ENCODE data around the gene F13A1.
"Not testable (repeated sequence)": the region's sequence is repeated elsewhere in the genome, so short reads cannot be mapped to it uniquely, and the experiment has no call there.

Gene F13A1

DNA sequence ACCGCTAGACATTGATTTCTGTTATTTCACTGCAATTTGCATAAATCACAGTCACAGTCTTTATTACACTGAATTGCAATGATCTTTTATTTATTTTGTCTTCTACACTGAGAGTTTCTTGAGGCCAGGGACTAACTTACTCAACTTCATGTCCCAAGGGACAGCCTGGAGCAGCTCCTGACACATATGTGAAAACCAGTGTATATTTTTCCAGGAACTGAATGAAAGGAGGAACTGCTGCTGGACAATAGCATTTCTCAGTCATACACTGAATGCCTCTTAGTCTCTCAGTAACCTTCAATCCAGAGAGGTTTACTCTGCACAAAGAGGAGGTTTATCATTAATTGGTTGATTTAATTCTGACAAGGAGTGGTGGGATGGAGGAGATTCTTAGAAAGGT lies 5.9 kb downstream of the F13A1 start:
- Histone ChIP-seq H3K27me3 (ENCODE audit: insufficient read depth, low read length) (no peaks in the 10 kb centered on the region), H3K9me2 (ENCODE audit: low read depth, low read length) (no peaks in the 10 kb centered on the region), H3K36me3 (ENCODE audit: insufficient read depth, low read length) (no peaks in the 10 kb centered on the region), H3K9me3 (ENCODE audit: low read length) (no peaks in the 10 kb centered on the region), H3K9ac (ENCODE audit: low read length) (no peak overlapping the region), H3K27ac (ENCODE audit: low read depth, low read length, poor library complexity, severe bottlenecking) (peak overlapping the region; percentile 18), H4K20me1 (ENCODE audit: insufficient read depth, low read length) (no peaks in the 10 kb centered on the region), H3K4me2 (ENCODE audit: low read length) (no peak overlapping the region), H3K4me1 (ENCODE audit: insufficient read depth, low read length, severe bottlenecking) (peaks cover 56% of the 10 kb centered on the region), H3K79me2 (ENCODE audit: insufficient read depth, low read length) (no peaks in the 10 kb centered on the region), H2AFZ (ENCODE audit: low read length) (no peak overlapping the region), H3F3A (ENCODE audit: insufficient read depth, low read length) (0 out of 2 replicates have a peak, but pooled peaks cover 4% of the 10 kb centered on the region), H3K4me3 (ENCODE audit: low read depth, low read length, poor library complexity, severe bottlenecking) (no peak overlapping the region)
- TF ChIP-seq, protein P1, sequence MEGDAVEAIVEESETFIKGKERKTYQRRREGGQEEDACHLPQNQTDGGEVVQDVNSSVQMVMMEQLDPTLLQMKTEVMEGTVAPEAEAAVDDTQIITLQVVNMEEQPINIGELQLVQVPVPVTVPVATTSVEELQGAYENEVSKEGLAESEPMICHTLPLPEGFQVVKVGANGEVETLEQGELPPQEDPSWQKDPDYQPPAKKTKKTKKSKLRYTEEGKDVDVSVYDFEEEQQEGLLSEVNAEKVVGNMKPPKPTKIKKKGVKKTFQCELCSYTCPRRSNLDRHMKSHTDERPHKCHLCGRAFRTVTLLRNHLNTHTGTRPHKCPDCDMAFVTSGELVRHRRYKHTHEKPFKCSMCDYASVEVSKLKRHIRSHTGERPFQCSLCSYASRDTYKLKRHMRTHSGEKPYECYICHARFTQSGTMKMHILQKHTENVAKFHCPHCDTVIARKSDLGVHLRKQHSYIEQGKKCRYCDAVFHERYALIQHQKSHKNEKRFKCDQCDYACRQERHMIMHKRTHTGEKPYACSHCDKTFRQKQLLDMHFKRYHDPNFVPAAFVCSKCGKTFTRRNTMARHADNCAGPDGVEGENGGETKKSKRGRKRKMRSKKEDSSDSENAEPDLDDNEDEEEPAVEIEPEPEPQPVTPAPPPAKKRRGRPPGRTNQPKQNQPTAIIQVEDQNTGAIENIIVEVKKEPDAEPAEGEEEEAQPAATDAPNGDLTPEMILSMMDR (IDR thresholded peaks at IDR 0.05; ENCODE audit: low read length), result no peak
- no peak for TF ChIP-seq EZH2 (IDR thresholded peaks at IDR 0.05; ENCODE audit: borderline replicate concordance, low read length)

DNA sequence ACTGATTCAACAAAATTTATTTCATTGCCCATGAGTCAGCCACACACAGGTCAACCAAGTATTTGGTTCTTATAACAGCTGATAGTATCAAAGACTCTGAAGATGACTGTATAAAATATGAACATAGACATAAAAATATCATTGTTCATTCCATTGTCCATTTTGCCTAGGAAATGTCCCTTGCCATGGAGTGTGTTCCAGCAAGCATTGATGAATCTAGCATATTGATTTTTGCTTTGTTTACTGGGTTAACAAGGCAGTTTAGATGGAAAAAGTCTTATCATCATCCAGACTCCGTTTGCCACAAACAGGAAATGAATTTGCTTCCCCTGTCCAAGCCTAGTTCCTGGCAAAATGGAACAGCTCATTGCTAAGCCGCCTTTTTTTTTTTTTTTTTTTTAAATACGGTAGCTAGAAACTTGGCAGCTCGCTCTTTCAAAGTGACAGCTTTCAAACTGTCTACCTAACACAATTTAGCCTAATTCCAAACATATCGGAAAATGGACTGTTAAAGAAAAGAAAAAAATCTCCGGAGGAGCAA lies 7.5 kb downstream of the F13A1 start:
- TF ChIP-seq, protein P1 (IDR thresholded peaks at IDR 0.05; ENCODE audit: low read length), result no peak
- TF ChIP-seq EZH2 (IDR thresholded peaks at IDR 0.05; ENCODE audit: borderline replicate concordance, low read length), result no peak
- no peaks in the 10 kb centered on the region for H3F3A ChIP-seq (ENCODE audit: insufficient read depth, low read length)
- H3K4me2 ChIP-seq (ENCODE audit: low read length), result no peak overlapping the region
- H3K4me3 ChIP-seq (ENCODE audit: low read depth, low read length, poor library complexity, severe bottlenecking), result no peak overlapping the region
- no peak overlapping the region for H3K9ac ChIP-seq (ENCODE audit: low read length)
- peaks cover 47% of the 10 kb centered on the region for H3K4me1 ChIP-seq (ENCODE audit: insufficient read depth, low read length, severe bottlenecking)
- no peaks in the 10 kb centered on the region for H3K27me3 ChIP-seq (ENCODE audit: insufficient read depth, low read length)
- no peak overlapping the region for H2AFZ ChIP-seq (ENCODE audit: low read length)
- no peaks in the 10 kb centered on the region for H3K9me2 ChIP-seq (ENCODE audit: low read depth, low read length)
- H3K27ac ChIP-seq (ENCODE audit: low read depth, low read length, poor library complexity, severe bottlenecking), result no peak overlapping the region
- no peaks in the 10 kb centered on the region for H3K9me3 ChIP-seq (ENCODE audit: low read length)
- H3K79me2 ChIP-seq (ENCODE audit: insufficient read depth, low read length), result no peaks in the 10 kb centered on the region
- no peaks in the 10 kb centered on the region for H4K20me1 ChIP-seq (ENCODE audit: insufficient read depth, low read length)
- H3K36me3 ChIP-seq (ENCODE audit: insufficient read depth, low read length), result no peaks in the 10 kb centered on the region

DNA sequence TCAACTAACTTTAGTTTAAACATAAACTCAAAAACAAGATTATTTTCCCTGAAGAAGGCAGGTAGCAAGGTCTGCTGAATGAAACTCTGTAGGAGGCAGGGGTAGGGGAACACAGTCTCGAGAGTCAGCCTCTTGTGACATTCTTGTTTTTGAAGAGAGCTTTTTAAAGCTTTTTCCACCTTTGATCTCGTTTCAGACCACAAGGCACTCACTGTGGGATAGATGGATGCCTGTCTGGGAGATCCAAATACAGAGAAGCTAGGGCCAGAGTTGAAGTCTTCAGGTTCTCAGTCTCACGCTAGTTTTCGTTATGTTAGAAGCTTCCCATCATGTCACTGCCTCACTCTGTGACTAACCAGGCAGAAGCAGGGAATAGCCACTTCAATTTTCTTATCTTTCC lies 14.9 kb downstream of the F13A1 start:
- no peaks in the 10 kb centered on the region for H3K9me2 ChIP-seq (ENCODE audit: low read depth, low read length)
- no peaks in the 10 kb centered on the region for H4K20me1 ChIP-seq (ENCODE audit: insufficient read depth, low read length)
- H3K27ac ChIP-seq (ENCODE audit: low read depth, low read length, poor library complexity, severe bottlenecking), result peak overlapping the region; percentile 1
- no peaks in the 10 kb centered on the region for H3K27me3 ChIP-seq (ENCODE audit: insufficient read depth, low read length)
- no peak overlapping the region for H3K4me2 ChIP-seq (ENCODE audit: low read length)
- H3F3A ChIP-seq (ENCODE audit: insufficient read depth, low read length), result no peaks in the 10 kb centered on the region
- H3K79me2 ChIP-seq (ENCODE audit: insufficient read depth, low read length), result no peaks in the 10 kb centered on the region
- peaks cover 18% of the 10 kb centered on the region for H3K36me3 ChIP-seq (ENCODE audit: insufficient read depth, low read length)
- no peaks in the 10 kb centered on the region for H3K9me3 ChIP-seq (ENCODE audit: low read length)
- TF ChIP-seq EZH2 (IDR thresholded peaks at IDR 0.05; ENCODE audit: borderline replicate concordance, low read length), result no peak
- peaks cover 32% of the 10 kb centered on the region for H3K4me1 ChIP-seq (ENCODE audit: insufficient read depth, low read length, severe bottlenecking)
- no peak overlapping the region for H2AFZ ChIP-seq (ENCODE audit: low read length)
- no peak overlapping the region for H3K4me3 ChIP-seq (ENCODE audit: low read depth, low read length, poor library complexity, severe bottlenecking)
- no peak overlapping the region for H3K9ac ChIP-seq (ENCODE audit: low read length)

DNA sequence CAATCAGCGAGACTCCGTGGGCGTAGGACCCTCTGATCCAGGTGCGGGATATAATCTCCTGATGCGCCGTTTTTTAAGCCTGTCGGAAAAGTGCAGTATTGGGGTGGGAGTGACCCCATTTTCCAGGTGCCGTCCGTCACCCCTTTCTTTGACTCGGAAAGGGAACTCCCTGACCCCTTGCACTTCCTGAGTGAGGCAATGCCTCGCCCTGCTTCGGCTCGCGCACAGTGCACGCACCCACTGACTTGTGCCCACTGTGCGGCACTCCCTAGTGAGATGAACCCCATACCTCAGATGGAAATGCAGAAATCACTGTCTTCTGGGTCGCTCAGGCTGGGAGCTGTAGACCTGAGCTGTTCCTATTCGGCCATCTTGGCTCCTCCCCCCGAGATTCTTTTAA lies 20.1 kb downstream of the F13A1 start:
- not testable (repeated sequence) for H3K9me3 ChIP-seq (ENCODE audit: low read length); H3K27me3 ChIP-seq (ENCODE audit: insufficient read depth, low read length); H3K4me3 ChIP-seq (ENCODE audit: low read depth, low read length, poor library complexity, severe bottlenecking); H3K27ac ChIP-seq (ENCODE audit: low read depth, low read length, poor library complexity, severe bottlenecking); H3F3A ChIP-seq (ENCODE audit: insufficient read depth, low read length); H2AFZ ChIP-seq (ENCODE audit: low read length); H3K9ac ChIP-seq (ENCODE audit: low read length); H3K4me1 ChIP-seq (ENCODE audit: insufficient read depth, low read length, severe bottlenecking); H4K20me1 ChIP-seq (ENCODE audit: insufficient read depth, low read length); H3K9me2 ChIP-seq (ENCODE audit: low read depth, low read length); H3K79me2 ChIP-seq (ENCODE audit: insufficient read depth, low read length); H3K4me2 ChIP-seq (ENCODE audit: low read length)
- peaks cover 18% of the 10 kb centered on the region for H3K36me3 ChIP-seq (ENCODE audit: insufficient read depth, low read length)

Data from OCI-LY1 (cell line).